Fibroblast of villous mesenchyme (primary cell): Measurements from ENCODE around the gene CTXND1. TPM values are rescaled to one million over a fixed set of nuclear protein-coding genes. Genes with fewer than 3 reads are reported as not detected.
A peak's percentile ranks its signal among the peaks of the same experiment; 100 is the strongest.

Source experiments
- DNase-seq: peaks from one replicate; pipeline ENCODE4 v3.0.0-alpha.2; 2010; ENCODE audit warnings: low read depth
- H3K4me3 ChIP-seq: 2 replicates; pipeline ENCODE4 v1.5.1; 2011; ENCODE audit warnings: low read depth, mild to moderate bottlenecking, low read length
- total RNA-seq: library from RNA; depleted of rRNA; stranded (reverse); fragments of >200 nt; gene quantifications from 2 replicates; pipeline ENCODE4 v1.2.3, GENCODE V29; 2012
- TF ChIP-seq, protein P1 (sequence below): IDR thresholded peaks from 2 replicates; pipeline ENCODE4 v1.5.1; 2012; ENCODE audit warnings: low read depth, mild to moderate bottlenecking, low read length; ENCODE audit not compliant: insufficient read depth

The CTXND1 gene
- total RNA-seq, 1 donor, result not detected

DNA sequence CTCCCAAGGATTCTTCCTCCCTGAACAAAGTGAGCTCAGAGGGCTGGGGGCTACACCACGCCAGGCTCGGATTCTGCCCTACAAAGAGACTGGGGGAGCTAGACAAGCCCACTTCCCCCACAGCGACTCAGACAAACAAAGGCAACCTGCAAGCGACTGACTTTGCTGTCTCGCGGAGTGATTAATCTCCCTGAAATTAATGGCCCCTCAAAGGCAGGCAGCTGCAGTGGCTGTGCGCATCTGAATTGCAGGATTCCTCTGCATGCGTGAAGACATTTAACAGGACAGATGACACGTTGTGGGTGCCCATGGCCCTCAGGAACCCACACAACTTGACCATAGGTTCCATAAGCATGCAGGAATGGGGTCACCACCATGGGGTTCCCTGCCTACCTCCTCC, 18.4 kb downstream of the CTXND1 start:
- TF ChIP-seq, protein P1, sequence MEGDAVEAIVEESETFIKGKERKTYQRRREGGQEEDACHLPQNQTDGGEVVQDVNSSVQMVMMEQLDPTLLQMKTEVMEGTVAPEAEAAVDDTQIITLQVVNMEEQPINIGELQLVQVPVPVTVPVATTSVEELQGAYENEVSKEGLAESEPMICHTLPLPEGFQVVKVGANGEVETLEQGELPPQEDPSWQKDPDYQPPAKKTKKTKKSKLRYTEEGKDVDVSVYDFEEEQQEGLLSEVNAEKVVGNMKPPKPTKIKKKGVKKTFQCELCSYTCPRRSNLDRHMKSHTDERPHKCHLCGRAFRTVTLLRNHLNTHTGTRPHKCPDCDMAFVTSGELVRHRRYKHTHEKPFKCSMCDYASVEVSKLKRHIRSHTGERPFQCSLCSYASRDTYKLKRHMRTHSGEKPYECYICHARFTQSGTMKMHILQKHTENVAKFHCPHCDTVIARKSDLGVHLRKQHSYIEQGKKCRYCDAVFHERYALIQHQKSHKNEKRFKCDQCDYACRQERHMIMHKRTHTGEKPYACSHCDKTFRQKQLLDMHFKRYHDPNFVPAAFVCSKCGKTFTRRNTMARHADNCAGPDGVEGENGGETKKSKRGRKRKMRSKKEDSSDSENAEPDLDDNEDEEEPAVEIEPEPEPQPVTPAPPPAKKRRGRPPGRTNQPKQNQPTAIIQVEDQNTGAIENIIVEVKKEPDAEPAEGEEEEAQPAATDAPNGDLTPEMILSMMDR, result no peak
- DNase-seq, result no peak
- H3K4me3 ChIP-seq, result no peak overlapping the region

DNA sequence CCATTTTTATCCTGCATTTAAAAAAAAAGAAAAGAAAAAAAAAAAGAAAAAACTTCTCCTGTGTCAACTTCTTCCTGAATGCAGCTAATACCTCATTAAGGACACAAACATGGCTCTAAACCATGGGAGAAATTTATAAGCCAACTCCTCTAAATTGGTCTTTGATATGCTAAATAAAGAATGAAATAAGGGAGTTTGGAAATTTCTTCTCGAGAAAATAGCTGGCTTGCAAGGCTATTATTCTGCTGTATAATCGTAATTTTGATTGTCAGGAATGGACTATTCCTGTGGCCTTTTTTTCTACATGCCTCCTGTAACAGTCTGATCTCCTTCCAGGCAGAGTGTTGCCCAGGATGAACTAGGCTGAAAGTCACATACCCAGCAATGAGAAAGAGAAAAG, 20.6 kb downstream of the CTXND1 start:
- no peak overlapping the region for H3K4me3 ChIP-seq
- DNase-seq, result no peak
- TF ChIP-seq, protein P1, result no peak

DNA sequence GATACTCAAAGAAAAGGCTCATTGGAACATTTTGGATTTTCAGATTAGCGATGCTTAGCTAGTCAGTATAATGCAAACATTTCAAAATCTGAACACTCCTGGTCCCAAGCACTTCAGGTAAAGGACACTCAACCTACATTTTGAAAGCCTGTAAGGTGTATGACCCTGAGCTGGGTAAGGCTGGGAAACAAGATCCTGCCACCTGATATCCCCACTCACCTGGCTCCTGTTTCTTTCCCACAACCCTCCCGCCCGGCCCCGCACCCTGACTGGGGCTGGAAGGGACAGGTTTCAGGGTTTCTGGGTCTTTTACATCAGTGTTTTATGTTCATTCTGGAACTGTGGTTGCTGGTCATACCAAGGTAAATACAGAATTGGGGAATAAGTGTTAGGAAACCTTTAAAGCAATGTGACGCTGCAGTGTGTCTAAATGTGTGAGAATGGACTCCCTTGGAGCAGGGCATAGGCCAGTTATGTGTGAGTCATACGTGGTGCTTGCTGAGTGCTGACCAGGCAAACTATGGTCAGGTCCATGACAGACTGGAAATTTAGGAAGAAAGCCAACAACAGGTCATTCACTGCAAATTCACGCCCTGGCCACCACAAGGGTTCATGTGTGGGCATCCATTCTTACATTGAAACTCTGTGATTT, 22.9 kb downstream of the CTXND1 start:
- TF ChIP-seq, protein P1, result no peak

DNA sequence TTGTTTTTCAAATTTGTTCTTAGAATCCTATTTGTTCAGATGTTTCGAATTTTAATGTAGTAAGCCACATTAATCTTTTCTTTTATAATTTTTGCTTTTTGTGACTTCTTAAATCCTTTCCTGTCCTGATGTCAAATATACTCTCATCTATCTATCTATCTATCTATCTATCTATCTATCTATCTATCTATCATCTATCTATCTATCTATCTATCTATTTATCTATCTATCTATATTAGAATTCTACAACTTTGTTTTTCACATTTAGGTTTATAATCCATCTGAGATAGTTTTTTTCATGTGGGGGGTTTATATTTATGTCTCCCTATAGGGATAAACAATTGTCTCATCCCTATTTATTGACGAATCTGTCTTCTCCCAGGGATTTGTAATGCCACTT, 32.1 kb downstream of the CTXND1 start:
- TF ChIP-seq, protein P1, result no peak
- H3K4me3 ChIP-seq, result no peak overlapping the region
- no peak for DNase-seq

More for the DNA sequence above, 22.9 kb downstream of the CTXND1 start:
- DNase-seq, result peak; percentile 6
- no peak overlapping the region for H3K4me3 ChIP-seq

DNA sequence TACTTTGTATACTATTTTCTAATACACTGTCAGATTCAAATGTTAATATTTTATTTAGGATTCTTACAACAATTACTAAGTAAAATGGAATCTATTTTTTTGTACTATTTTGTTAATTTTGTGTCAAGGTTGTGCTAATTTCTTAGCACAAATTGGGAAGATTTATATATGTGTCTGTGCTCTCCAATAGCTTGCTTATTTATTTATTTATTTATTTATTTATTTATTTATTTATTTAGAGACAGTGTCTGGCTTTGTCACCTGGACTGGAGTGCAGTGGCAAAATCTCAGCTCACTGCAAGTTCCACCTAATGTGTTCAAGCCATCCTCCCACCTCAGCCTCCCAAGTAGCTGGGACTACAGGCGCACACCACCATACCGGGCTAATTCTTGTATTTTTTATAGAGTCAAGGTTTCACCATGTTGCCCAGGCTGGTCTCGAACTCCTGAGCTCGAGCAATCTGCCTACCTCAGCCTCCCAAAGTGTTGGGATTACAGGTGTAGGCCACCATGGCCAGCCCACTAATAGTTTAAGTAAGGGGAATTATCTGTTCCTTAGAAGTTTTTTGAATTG, 34.6 kb downstream of the CTXND1 start:
- no peak for DNase-seq
- H3K4me3 ChIP-seq, result no peak overlapping the region
- TF ChIP-seq, protein P1, result no peak

DNA sequence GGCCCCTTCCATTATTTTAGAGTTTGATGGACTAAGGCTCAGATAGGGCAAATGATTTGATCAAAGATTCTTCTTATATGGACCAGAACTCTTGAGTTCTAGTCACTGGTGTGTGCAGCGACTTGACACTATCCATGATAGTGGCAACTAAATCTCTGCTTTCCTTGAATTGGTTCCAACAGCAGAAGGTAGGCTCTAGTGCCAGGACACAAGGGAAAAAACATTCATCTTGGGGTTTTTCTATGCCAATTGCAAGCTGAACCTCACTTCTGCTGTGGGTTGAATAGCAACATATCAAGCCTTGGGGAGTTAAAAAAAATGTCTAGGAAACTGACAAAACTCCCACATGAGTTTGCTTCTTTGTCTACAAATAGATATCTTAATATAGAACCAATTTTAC, 35.1 kb downstream of the CTXND1 start:
- no peak for DNase-seq
- TF ChIP-seq, protein P1, result no peak
- H3K4me3 ChIP-seq, result no peak overlapping the region

DNA sequence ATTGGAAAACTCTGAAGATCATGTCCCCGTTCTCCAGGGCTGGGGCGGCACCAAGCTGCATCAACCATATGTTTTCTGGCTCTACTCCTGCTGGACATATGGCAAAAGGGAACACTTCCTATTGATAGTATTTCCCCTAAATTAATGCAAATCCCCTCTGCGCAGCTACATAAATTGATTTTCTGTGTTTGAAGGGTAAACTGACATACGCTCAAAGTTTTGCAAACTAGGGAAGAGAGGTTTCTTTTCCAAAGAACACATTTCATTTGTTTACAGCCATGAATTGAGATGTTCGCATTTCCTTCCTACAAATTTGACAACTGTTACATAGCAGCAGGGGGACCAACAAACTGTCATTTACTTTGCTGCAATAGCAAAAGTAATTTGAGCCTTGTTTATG, 35.9 kb downstream of the CTXND1 start:
- TF ChIP-seq, protein P1, result no peak
- DNase-seq, result no peak
- H3K4me3 ChIP-seq, result no peak overlapping the region
